ENCODE measurements around the gene MCUR1. TPM values are rescaled to one million over a fixed set of nuclear protein-coding genes. Genes with fewer than 3 reads are reported as not detected.

Gene MCUR1
- total and polyA plus RNA-seq, 2 donors from 2014 or later: 24.1 to 39.8 TPM

- Histone ChIP-seq H3K27me3 (ENCODE audit: control insufficient read depth, insufficient read depth, low read length) (no peaks in the 10 kb centered on the region), H3K9me3 (ENCODE audit: control insufficient read depth in 2 of 3, insufficient read depth in 1 of 3, low read length in 3 of 3) (no peaks in the 10 kb centered on the region), H3K36me3 (ENCODE audit: control insufficient read depth in 2 of 3, insufficient read depth in 3 of 3, low read length in 3 of 3) (no peaks in the 10 kb centered on the region), H3K4me3 (ENCODE audit: low read length in 3 of 3) (no peak overlapping the region), H3K9ac (ENCODE audit: low read length in 3 of 3) (no peak overlapping the region), H3K4me1 (ENCODE audit: control insufficient read depth in 2 of 3, insufficient read depth in 2 of 3, low read depth in 1 of 3, low read length in 3 of 3) (peaks cover 0 to 2% (median 0%) of the 10 kb centered on the region in 3 donors), H3K27ac (ENCODE audit: low read depth in 2 of 2, low read length in 2 of 2) (no peak overlapping the region)
- intact Hi-C loops (cut with DNase I): no loop called here
- TF ChIP-seq, protein P1, sequence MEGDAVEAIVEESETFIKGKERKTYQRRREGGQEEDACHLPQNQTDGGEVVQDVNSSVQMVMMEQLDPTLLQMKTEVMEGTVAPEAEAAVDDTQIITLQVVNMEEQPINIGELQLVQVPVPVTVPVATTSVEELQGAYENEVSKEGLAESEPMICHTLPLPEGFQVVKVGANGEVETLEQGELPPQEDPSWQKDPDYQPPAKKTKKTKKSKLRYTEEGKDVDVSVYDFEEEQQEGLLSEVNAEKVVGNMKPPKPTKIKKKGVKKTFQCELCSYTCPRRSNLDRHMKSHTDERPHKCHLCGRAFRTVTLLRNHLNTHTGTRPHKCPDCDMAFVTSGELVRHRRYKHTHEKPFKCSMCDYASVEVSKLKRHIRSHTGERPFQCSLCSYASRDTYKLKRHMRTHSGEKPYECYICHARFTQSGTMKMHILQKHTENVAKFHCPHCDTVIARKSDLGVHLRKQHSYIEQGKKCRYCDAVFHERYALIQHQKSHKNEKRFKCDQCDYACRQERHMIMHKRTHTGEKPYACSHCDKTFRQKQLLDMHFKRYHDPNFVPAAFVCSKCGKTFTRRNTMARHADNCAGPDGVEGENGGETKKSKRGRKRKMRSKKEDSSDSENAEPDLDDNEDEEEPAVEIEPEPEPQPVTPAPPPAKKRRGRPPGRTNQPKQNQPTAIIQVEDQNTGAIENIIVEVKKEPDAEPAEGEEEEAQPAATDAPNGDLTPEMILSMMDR (IDR thresholded peaks at IDR 0.05; ENCODE audit: borderline replicate concordance, extremely low read depth, insufficient read depth): no peak
- FAIRE-seq (no peak), DNase-seq (peak in 2 of 5 donors; percentile 19 to 23)
Measured at GRCh38 chr6:13766201-13766634, 48.1 kb downstream of the MCUR1 start.

GRCh38 chr6:13765570-13765969 is 48.8 kb downstream of the MCUR1 start:
- Histone ChIP-seq H3K27ac (ENCODE audit: low read depth in 2 of 2, low read length in 2 of 2) (no peak overlapping the region), H3K36me3 (ENCODE audit: control insufficient read depth in 2 of 3, insufficient read depth in 3 of 3, low read length in 3 of 3) (no peaks in the 10 kb centered on the region), H3K27me3 (ENCODE audit: control insufficient read depth, insufficient read depth, low read length) (no peaks in the 10 kb centered on the region), H3K4me3 (ENCODE audit: low read length in 3 of 3) (no peak overlapping the region), H3K4me1 (ENCODE audit: control insufficient read depth in 2 of 3, insufficient read depth in 2 of 3, low read depth in 1 of 3, low read length in 3 of 3) (peaks cover 0 to 2% (median 0%) of the 10 kb centered on the region in 3 donors), H3K9me3 (ENCODE audit: control insufficient read depth in 2 of 3, insufficient read depth in 1 of 3, low read length in 3 of 3) (no peaks in the 10 kb centered on the region), H3K9ac (ENCODE audit: low read length in 3 of 3) (no peak overlapping the region)
- TF ChIP-seq, protein P1 (IDR thresholded peaks at IDR 0.05; ENCODE audit: borderline replicate concordance, extremely low read depth, insufficient read depth): no peak
- FAIRE-seq: no peak
- peak in 2 of 5 donors; percentile 34 to 40 for DNase-seq
- intact Hi-C loops (cut with DNase I): no loop called here

DNA sequence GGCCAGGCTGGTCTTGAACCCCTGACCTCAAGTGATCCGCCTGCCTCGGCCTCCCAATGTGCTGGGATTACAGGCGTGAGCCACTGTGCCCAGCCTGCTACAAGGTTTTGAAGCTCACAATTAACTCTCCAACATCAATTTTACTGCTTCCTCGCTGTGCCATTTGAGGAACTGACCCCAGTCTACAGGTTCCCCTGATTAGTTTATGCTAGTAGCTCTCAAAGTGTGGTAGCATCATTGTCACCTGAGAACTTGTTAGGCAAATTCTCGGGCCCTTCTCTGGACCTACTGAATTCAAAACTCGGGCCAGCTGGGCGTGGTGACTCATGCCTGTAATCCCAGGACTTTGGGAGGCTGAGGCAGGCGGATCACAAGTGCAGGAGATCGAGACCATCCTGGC is 49.4 kb downstream of the MCUR1 start:
- H3K36me3 ChIP-seq (ENCODE audit: control insufficient read depth in 2 of 3, insufficient read depth in 3 of 3, low read length in 3 of 3): no peaks in the 10 kb centered on the region
- TF ChIP-seq, protein P1 (IDR thresholded peaks at IDR 0.05; ENCODE audit: borderline replicate concordance, extremely low read depth, insufficient read depth): no peak
- DNase-seq (no peak), FAIRE-seq (no peak)
- no peak overlapping the region for H3K27ac ChIP-seq (ENCODE audit: low read depth in 2 of 2, low read length in 2 of 2)
- peaks cover 0 to 2% (median 0%) of the 10 kb centered on the region in 3 donors for H3K4me1 ChIP-seq (ENCODE audit: control insufficient read depth in 2 of 3, insufficient read depth in 2 of 3, low read depth in 1 of 3, low read length in 3 of 3)
- H3K9me3 ChIP-seq (ENCODE audit: control insufficient read depth in 2 of 3, insufficient read depth in 1 of 3, low read length in 3 of 3): no peaks in the 10 kb centered on the region
- no peaks in the 10 kb centered on the region for H3K27me3 ChIP-seq (ENCODE audit: control insufficient read depth, insufficient read depth, low read length)
- H3K9ac ChIP-seq (ENCODE audit: low read length in 3 of 3): no peak overlapping the region
- intact Hi-C loops (cut with DNase I): no loop called here
- H3K4me3 ChIP-seq (ENCODE audit: low read length in 3 of 3): no peak overlapping the region

All from kidney (tissue), 14 donors.